ENCODE results near the gene SHMT2. TPM values are rescaled to one million over a fixed set of nuclear protein-coding genes. Genes with fewer than 3 reads are reported as not detected.

The SHMT2 gene
- total RNA-seq, 1 donor from 2014 or later = 178 TPM

- intact Hi-C loops (cut with micrococcal nuclease) = no loop called here
Measured at GRCh38 chr12:57196956-57197355, 32.6 kb upstream of the SHMT2 start.

- intact Hi-C loops (cut with micrococcal nuclease) = no loop called here
Measured at GRCh38 chr12:57198329-57198728, 31.2 kb upstream of the SHMT2 start.

DNA sequence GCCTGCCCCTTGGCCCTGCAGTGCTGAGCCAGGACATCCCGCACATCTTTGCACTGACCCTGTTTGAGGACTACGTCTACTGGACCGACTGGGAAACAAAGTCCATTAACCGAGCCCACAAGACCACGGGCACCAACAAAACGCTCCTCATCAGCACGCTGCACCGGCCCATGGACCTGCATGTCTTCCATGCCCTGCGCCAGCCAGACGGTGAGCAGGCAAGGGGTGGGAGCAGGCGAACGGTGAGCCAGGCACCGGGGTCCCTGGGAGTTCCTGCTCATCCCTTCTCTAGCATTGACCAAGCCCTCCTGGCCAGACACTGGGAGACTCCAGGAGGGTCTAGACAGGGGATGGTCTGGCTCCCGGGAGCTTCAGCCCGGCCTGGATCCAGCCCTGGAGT is 30.3 kb upstream of the SHMT2 start:
- intact Hi-C loops (cut with micrococcal nuclease) = no loop called here

GRCh38 chr12:57200497-57200896 is 29.0 kb upstream of the SHMT2 start:
- intact Hi-C loops (cut with micrococcal nuclease) = no loop called here

DNA sequence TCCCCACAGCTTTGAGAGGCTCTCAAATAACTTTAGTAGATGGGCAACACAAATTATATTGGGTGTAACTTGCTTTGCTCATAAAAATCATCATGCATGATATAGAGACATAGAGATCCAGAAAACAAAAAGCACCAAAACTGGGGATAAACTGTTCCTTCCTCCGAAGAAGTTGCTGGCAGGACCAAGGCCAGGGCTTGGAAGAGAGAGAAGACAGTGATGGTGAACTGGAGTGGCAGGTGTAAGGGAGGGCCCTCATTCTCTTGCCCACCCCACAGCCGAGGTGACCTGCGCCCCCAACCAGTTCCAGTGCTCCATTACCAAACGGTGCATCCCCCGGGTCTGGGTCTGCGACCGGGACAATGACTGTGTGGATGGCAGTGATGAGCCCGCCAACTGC is 28.3 kb upstream of the SHMT2 start:
- intact Hi-C loops (cut with micrococcal nuclease) = no loop called here

- intact Hi-C loops (cut with micrococcal nuclease) = no loop called here
Measured at GRCh38 chr12:57201631-57202030, 27.9 kb upstream of the SHMT2 start.

DNA sequence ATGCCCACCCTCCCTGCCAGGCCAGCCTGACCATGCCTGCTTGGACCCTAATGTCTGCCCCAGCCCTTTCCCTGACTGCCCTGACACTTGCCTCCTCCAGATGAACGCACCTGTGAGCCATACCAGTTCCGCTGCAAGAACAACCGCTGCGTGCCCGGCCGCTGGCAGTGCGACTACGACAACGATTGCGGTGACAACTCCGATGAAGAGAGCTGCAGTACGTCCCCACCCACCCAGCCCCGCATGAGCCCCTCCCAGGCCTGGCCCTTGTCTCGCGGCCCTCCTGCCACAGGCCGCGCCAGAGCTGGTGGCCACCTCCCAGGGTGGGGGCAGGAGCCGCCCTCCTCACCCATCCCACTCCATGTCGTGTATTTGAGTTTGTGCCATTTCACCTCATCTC is 27.2 kb upstream of the SHMT2 start:
- intact Hi-C loops (cut with micrococcal nuclease) = no loop called here

DNA sequence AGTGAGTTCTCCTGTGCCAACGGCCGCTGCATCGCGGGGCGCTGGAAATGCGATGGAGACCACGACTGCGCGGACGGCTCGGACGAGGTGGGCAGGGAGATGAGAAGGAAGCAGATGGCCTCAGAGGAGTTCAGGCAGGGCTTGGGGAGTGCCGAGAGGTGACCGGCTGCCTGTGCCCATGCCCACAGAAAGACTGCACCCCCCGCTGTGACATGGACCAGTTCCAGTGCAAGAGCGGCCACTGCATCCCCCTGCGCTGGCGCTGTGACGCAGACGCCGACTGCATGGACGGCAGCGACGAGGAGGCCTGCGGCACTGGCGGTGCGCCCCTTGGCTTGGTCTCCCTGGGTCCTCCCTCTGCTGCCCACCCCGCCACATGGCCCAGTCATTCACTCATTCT is 26.3 kb upstream of the SHMT2 start:
- intact Hi-C loops (cut with micrococcal nuclease) = no loop called here

DNA sequence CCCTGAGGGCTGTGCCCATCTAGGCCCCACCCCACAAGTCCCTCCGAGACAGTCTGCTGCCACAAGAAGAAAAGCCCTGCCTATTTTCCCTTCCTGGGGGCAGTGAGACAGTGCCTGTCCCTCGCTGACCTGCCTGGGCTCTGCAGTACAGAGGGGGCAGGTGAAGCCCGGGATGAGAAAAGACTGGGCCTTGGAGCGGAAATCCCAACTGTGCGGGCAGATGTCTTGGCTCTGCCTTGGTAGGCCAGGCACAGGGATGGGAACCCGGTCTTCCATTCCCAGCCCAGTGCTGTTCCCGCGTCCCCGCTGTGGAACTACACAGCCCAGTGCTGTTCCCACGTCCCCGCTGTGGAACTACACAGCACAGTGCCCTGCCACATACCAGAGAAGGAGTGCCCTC is 25.7 kb upstream of the SHMT2 start:
- intact Hi-C loops (cut with micrococcal nuclease) = no loop called here

GRCh38 chr12:57204454-57204853 is 25.1 kb upstream of the SHMT2 start:
- intact Hi-C loops (cut with micrococcal nuclease) = no loop called here

- intact Hi-C loops (cut with micrococcal nuclease) = no loop called here
Measured at GRCh38 chr12:57205186-57205585, 24.3 kb upstream of the SHMT2 start.

GRCh38 chr12:57205931-57206330 is 23.6 kb upstream of the SHMT2 start:
- intact Hi-C loops (cut with micrococcal nuclease) = no loop called here

GRCh38 chr12:57207731-57208630 is 21.5 kb upstream of the SHMT2 start:
- intact Hi-C loops (cut with micrococcal nuclease) = no loop called here

DNA sequence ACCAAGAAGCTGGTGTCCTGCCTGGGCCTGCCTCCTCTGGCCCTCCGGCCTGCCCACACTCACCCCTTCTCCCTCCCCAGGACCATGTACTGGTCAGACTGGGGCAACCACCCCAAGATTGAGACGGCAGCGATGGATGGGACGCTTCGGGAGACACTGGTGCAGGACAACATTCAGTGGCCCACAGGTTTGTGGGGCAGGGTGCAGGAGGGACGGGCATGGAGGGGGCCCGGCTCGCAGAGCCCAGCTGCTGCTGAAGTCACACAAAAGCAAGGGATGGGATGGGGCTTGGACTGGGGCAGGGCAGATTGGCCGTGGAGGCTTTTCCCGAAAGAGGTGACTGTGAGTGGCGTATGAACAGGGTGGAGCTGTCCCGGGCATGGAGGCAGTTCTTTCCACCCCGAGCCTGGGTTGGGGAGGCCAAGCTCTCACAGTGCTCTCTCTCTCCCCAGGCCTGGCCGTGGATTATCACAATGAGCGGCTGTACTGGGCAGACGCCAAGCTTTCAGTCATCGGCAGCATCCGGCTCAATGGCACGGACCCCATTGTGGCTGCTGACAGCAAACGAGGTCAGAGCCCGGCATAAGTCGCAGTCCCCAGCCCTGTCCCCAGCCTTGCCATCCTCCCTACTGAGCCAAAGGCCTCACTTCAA is 20.8 kb upstream of the SHMT2 start:
- intact Hi-C loops (cut with micrococcal nuclease) = no loop called here

DNA sequence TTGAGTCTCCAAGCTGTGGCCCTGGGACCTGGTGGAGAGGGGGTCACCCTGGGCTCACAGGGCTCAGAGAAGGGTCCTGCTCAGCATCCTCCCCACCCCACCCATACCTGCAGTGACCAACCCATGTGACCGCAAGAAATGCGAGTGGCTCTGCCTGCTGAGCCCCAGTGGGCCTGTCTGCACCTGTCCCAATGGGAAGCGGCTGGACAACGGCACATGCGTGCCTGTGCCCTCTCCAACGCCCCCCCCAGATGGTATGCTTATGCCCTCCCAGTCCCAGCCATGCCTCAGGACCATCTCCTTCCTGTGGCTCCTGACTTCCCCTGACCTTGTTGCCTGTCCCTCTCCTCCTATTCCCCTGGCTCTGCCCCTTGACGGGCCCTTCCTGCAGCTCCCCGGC is 19.6 kb upstream of the SHMT2 start:
- intact Hi-C loops (cut with micrococcal nuclease) = no loop called here

- intact Hi-C loops (cut with micrococcal nuclease) = no loop called here
Measured at GRCh38 chr12:57210461-57210860, 19.1 kb upstream of the SHMT2 start.

GRCh38 chr12:57210926-57211692 is 18.4 kb upstream of the SHMT2 start:
- intact Hi-C loops (cut with micrococcal nuclease) = no loop called here

GRCh38 chr12:57211791-57212700 is 17.5 kb upstream of the SHMT2 start:
- intact Hi-C loops (cut with micrococcal nuclease) = no loop called here

DNA sequence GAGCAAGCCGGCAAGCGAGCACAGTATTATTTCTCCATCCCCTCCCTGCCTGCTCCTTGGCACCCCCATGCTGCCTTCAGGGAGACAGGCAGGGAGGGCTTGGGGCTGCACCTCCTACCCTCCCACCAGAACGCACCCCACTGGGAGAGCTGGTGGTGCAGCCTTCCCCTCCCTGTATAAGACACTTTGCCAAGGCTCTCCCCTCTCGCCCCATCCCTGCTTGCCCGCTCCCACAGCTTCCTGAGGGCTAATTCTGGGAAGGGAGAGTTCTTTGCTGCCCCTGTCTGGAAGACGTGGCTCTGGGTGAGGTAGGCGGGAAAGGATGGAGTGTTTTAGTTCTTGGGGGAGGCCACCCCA is 16.8 kb upstream of the SHMT2 start:
- intact Hi-C loops (cut with micrococcal nuclease) = no loop called here

DNA sequence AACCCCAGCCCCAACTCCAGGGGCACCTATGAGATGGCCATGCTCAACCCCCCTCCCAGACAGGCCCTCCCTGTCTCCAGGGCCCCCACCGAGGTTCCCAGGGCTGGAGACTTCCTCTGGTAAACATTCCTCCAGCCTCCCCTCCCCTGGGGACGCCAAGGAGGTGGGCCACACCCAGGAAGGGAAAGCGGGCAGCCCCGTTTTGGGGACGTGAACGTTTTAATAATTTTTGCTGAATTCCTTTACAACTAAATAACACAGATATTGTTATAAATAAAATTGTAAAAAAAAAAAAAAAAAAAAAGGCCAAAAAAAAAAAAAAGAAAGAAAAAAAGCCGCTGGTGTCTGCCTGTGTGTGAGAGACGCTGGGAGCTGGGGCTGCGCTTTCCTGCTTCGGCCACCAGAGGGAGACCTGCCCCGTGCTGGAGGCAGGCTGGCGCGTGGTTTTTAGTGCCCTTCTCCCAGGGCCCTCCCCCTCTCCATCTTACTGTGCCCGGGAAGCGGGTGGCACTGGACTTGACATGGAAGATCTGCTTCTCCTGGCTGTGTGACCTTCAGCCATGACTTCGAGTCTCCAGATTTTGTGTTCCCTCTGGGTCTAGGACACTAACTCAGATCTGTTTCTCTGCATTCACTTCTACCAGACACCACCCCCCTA is 16.3 kb upstream of the SHMT2 start:
- intact Hi-C loops (cut with micrococcal nuclease) = no loop called here

Measured in T-helper 2 cell treated with Interferon-gamma antibody and Interleukin-4, amounts not matched to agents 100 ng/mL and 5 ng/mL, for 36 hours (primary cell).